Measurements from ENCODE around the gene DHRS9.

DNA sequence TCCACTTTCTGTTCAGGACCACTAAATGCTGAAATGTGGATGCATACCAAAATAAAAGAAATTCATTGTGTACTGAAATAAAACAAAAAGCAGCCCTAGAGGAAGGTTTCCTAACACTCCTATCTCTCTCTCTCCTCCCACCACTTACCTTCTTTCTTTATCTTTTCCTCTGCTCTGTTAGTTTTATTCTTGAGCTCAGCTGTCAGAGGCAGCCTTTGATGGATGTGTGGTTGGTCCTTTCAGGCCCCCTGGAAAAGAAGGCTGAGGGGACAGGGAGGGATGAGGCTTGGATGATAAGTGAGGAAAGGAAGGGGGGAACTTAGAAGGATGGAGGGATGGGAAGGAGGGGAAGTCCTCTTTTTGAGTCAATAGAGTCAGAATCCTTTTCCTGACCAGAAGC lies 47.6 kb downstream of the DHRS9 start:
- TF ChIP-seq, protein P1, sequence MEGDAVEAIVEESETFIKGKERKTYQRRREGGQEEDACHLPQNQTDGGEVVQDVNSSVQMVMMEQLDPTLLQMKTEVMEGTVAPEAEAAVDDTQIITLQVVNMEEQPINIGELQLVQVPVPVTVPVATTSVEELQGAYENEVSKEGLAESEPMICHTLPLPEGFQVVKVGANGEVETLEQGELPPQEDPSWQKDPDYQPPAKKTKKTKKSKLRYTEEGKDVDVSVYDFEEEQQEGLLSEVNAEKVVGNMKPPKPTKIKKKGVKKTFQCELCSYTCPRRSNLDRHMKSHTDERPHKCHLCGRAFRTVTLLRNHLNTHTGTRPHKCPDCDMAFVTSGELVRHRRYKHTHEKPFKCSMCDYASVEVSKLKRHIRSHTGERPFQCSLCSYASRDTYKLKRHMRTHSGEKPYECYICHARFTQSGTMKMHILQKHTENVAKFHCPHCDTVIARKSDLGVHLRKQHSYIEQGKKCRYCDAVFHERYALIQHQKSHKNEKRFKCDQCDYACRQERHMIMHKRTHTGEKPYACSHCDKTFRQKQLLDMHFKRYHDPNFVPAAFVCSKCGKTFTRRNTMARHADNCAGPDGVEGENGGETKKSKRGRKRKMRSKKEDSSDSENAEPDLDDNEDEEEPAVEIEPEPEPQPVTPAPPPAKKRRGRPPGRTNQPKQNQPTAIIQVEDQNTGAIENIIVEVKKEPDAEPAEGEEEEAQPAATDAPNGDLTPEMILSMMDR (IDR thresholded peaks at IDR 0.05): no peak
- no peak for TF ChIP-seq POLR2A (IDR thresholded peaks at IDR 0.05)
